Ascending aorta (tissue), 2 donors: ENCODE measurements around the gene MAGI3. TPM values are rescaled to one million over a fixed set of nuclear protein-coding genes. Genes with fewer than 3 reads are reported as not detected.

Source experiments
- DNase-seq, 2 donors: peaks; one replicate each; pipeline ENCODE4 v3.0.0-alpha.2; 2019; ENCODE audit warnings: low spot score in 2 of 2
- H3K27ac ChIP-seq, 2 donors: fragments of 200-600 bp; sonication (generic); one replicate each; pipeline ENCODE4 v1.5.1; 2016 to 2017; ENCODE audit warnings: mild to moderate bottlenecking in 1 of 2
- H3K27me3 ChIP-seq: fragments of 200-600 bp; sonication (generic); one replicate; pipeline ENCODE4 v1.5.1; 2017
- H3K36me3 ChIP-seq, 2 donors: fragments of 200-600 bp; sonication (generic); one replicate each; pipeline ENCODE4 v1.5.1; 2016
- H3K4me1 ChIP-seq, 2 donors: fragments of 200-600 bp; sonication (generic); one replicate each; pipeline ENCODE4 v1.5.1; 2016 to 2017; ENCODE audit warnings: mild to moderate bottlenecking in 1 of 2
- H3K4me3 ChIP-seq, 2 donors: fragments of 200-600 bp; sonication (generic); one replicate each; pipeline ENCODE4 v1.5.1; 2016 to 2017; ENCODE audit warnings: mild to moderate bottlenecking in 1 of 2
- H3K9me3 ChIP-seq, 2 donors: fragments of 200-600 bp; sonication (generic); one replicate each; pipeline ENCODE4 v1.5.1; 2016
- CTCF ChIP-seq, 3 experiments: fragments of 200-600 bp in 2 of 3; fragments of 450-650 bp in 1 of 3; sonication (generic) in 2 of 3; IDR thresholded peaks; one replicate each; pipeline ENCODE4 v1.5.1; 2016 to 2019; ENCODE audit warnings: antibody characterized with exemption in 3 of 3, mild to moderate bottlenecking in 1 of 3, moderate library complexity in 1 of 3
- intact Hi-C: fragments of 100-400 bp; cut with DNase I; formaldehyde crosslinking; loops from one replicate; pipeline ENCODE4 v1.15.1; 2023
- total RNA-seq: library from RNA; depleted of rRNA; stranded (reverse); fragments of >200 nt; gene quantifications from one replicate; pipeline ENCODE4 v1.1.0, GENCODE V29; 2016

Gene MAGI3
- 14.9 TPM for total RNA-seq

GRCh38 chr1:113389953-113390834 is at the start of gene MAGI3:
TSS of gene MAGI3 (plus strand) at chr1:113390515. CDS start at chr1:113391034, 519 bp downstream.
- Histone ChIP-seq H3K9me3 (no peaks in the 10 kb centered on the region), H3K4me3 (peak within 1 kb of the TSS; percentile 96 to 99), H3K27ac (peak within 1 kb of the TSS; percentile 89 to 91), H3K4me1 (peaks cover 5 to 6% of the 10 kb centered on the region in 2 donors), H3K36me3 (no peaks in the 10 kb centered on the region), H3K27me3 (no peaks in the 10 kb centered on the region)
- no peak for TF ChIP-seq CTCF (IDR thresholded peaks at IDR 0.05)
- DNase-seq = peak; percentile 87 to 98
- intact Hi-C loops = loop anchor here (1.0 to 5.0 kb wide), 8 partner anchors 67 to 1277 kb away; partner anchors contain the start of genes DCLRE1B, LRIG2, PHTF1 and PPM1J

- no peak for TF ChIP-seq CTCF (IDR thresholded peaks at IDR 0.05)
- H3K4me1 ChIP-seq = no peaks in the 10 kb centered on the region
- no peak overlapping the region for H3K4me3 ChIP-seq
- no peak for DNase-seq
- no peaks in the 10 kb centered on the region for H3K27me3 ChIP-seq
- H3K9me3 ChIP-seq = no peaks in the 10 kb centered on the region
- intact Hi-C loops = no loop called here
- no peaks in the 10 kb centered on the region for H3K36me3 ChIP-seq
- H3K27ac ChIP-seq = no peak overlapping the region
These were observed 36.7 kb upstream of the MAGI3 start for GRCh38 chr1:113353580-113353979.

GRCh38 chr1:113363935-113364334 is 26.4 kb upstream of the MAGI3 start:
- Histone ChIP-seq H3K36me3 (no peaks in the 10 kb centered on the region), H3K4me1 (no peaks in the 10 kb centered on the region), H3K27me3 (no peaks in the 10 kb centered on the region), H3K27ac (no peak overlapping the region), H3K4me3 (no peak overlapping the region), H3K9me3 (no peaks in the 10 kb centered on the region)
- intact Hi-C loops = no loop called here
- no peak for DNase-seq
- no peak for TF ChIP-seq CTCF (IDR thresholded peaks at IDR 0.05)

- Histone ChIP-seq H3K9me3 (no peaks in the 10 kb centered on the region), H3K4me1 (no peaks in the 10 kb centered on the region), H3K36me3 (no peaks in the 10 kb centered on the region), H3K27me3 (no peaks in the 10 kb centered on the region), H3K27ac (no peak overlapping the region), H3K4me3 (no peak overlapping the region)
- TF ChIP-seq CTCF (IDR thresholded peaks at IDR 0.05) = no peak
- intact Hi-C loops = no loop called here
- DNase-seq = no peak
These were observed 21.3 kb upstream of the MAGI3 start for GRCh38 chr1:113369040-113369439.

- no peak for DNase-seq
- TF ChIP-seq CTCF (IDR thresholded peaks at IDR 0.05) = no peak
- no peaks in the 10 kb centered on the region for H3K27me3 ChIP-seq
- no peak overlapping the region for H3K4me3 ChIP-seq
- intact Hi-C loops = no loop called here
- H3K9me3 ChIP-seq = no peaks in the 10 kb centered on the region
- H3K27ac ChIP-seq = no peak overlapping the region
- H3K36me3 ChIP-seq = no peaks in the 10 kb centered on the region
- no peaks in the 10 kb centered on the region for H3K4me1 ChIP-seq
These were observed 20.6 kb upstream of the MAGI3 start for GRCh38 chr1:113369699-113370098.
